HL-60 (cell line): Measurements from ENCODE around the gene IRF2.

Source experiments
- DNase-seq, 2 experiments: peaks; one replicate each; pipeline ENCODE4 v3.0.0-alpha.2; 2010 to 2020; ENCODE audit warnings: low read depth in 1 of 2, low spot score in 1 of 2
- H3K27ac ChIP-seq: fragments of 250-450 bp; sonication (Bioruptor Pico); replicated peaks from 2 replicates; pipeline ENCODE4 v1.5.1; 2020; ENCODE audit warnings: mild to moderate bottlenecking, moderate library complexity
- H3K27me3 ChIP-seq: fragments of 250-450 bp; sonication (Bioruptor Pico); 2 replicates; pipeline ENCODE4 v1.5.1; 2021; ENCODE audit warnings: mild to moderate bottlenecking, moderate library complexity; ENCODE audit not compliant: insufficient read depth, poor library complexity, severe bottlenecking
- H3K4me3 ChIP-seq: replicated peaks from 2 replicates; pipeline ENCODE4 v1.5.1; 2011; ENCODE audit warnings: mild to moderate bottlenecking, control low read depth, low read length; ENCODE audit not compliant: insufficient read depth
- CTCF ChIP-seq: IDR thresholded peaks from one replicate; pipeline ENCODE4 v1.5.1; 2011; ENCODE audit warnings: low read length, control low read depth, inconsistent platforms; ENCODE audit not compliant: insufficient read depth
- GABPA ChIP-seq: IDR thresholded peaks from 2 replicates; pipeline ENCODE4 v1.6.1; 2012; ENCODE audit warnings: low read depth
- POLR2AphosphoS5 ChIP-seq: IDR thresholded peaks from 2 replicates; pipeline ENCODE4 v1.6.1; 2012; ENCODE audit warnings: low read depth
- REST ChIP-seq: IDR thresholded peaks from 2 replicates; pipeline ENCODE4 v1.6.1; 2012; ENCODE audit warnings: low read depth; ENCODE audit not compliant: insufficient replicate concordance
- SPI1 ChIP-seq: IDR thresholded peaks from 2 replicates; pipeline ENCODE4 v1.6.1; 2012; ENCODE audit warnings: low read depth, mild to moderate bottlenecking, borderline replicate concordance

Gene IRF2

GRCh38 chr4:184424279-184424678 lies 50.1 kb downstream of the IRF2 start:
- H3K27ac ChIP-seq = no peak overlapping the region
- no peak for TF ChIP-seq GABPA
- no peak for TF ChIP-seq SPI1
- TF ChIP-seq POLR2AphosphoS5 = no peak
- TF ChIP-seq REST = no peak
- no peak for TF ChIP-seq CTCF
- no peak overlapping the region for H3K4me3 ChIP-seq
- DNase-seq = no peak
- no peaks in the 10 kb centered on the region for H3K27me3 ChIP-seq

GRCh38 chr4:184423003-184423686 lies 51.2 kb downstream of the IRF2 start:
- Histone ChIP-seq H3K27ac (no peak overlapping the region), H3K4me3 (no peak overlapping the region), H3K27me3 (no peaks in the 10 kb centered on the region)
- DNase-seq = no peak
- TF ChIP-seq GABPA = no peak
- no peak for TF ChIP-seq SPI1
- no peak for TF ChIP-seq REST
- no peak for TF ChIP-seq CTCF
- TF ChIP-seq POLR2AphosphoS5 = no peak

- Histone ChIP-seq H3K27me3 (no peaks in the 10 kb centered on the region), H3K4me3 (no peak overlapping the region), H3K27ac (no peak overlapping the region)
- no peak for DNase-seq
- TF ChIP-seq POLR2AphosphoS5 (no peak), REST (no peak)
Observed at GRCh38 chr4:184422378-184422777, 52.0 kb downstream of the IRF2 start.
